Measurements from ENCODE around the gene SPATA31A5.
"Not testable (repeated sequence)": the region's sequence is repeated elsewhere in the genome, so short reads cannot be mapped to it uniquely, and the experiment has no call there.

The SPATA31A5 gene

DNA sequence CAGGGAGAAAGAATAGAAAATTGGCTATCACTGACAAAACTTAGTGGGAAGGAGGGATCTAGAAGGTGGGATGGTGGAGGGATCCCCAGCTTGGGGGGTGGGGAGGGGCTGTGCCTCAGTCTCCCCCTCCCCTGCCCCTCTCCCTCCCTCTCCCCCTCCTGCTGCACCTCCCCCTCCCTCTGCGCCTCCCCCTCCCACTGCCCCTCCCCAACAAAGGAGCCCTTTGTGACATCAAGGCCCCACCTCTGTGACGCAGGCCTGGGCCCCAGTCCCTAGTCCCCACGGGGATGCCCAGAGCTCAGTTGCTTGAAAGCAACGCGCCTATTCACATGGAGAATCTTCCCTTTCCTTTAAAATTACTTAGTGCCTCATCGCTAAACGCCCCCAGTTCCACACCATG, at the start of gene SPATA31A5:
SPATA31A5 (plus strand) TSS at position 301 of the 400 bp plus-strand sequence; CDS start at position 330, 29 bp downstream.
- H3K9me3 ChIP-seq; H3K27me3 ChIP-seq; H3K4me3 ChIP-seq (ENCODE audit: low read depth in 1 of 2, low read length in 1 of 2); H3K27ac ChIP-seq; H3K36me3 ChIP-seq; H3K4me1 ChIP-seq (ENCODE audit: control insufficient read depth in 1 of 2, insufficient read depth in 1 of 2, low read depth in 1 of 2, low read length in 1 of 2): not testable (repeated sequence)

DNA sequence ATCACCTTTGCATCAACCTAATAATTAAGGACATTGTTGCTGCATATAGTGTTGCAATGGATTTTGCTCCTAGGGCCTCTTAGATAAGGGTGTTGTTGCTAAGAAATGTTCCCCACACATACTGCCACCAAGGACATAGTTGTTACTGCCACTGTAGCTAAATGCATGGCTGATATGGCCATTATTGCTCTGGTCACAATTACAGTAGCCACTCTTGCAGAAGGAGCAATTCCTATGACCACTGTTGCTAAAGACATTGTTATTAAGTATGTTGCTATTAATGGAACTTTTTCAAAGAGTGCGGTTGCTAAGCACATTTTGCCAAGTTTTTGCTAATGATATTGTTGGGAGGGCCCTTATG, 48.8 kb downstream of the SPATA31A5 start:
- H3K27ac ChIP-seq; H3K36me3 ChIP-seq; H3K9me3 ChIP-seq; H3K27me3 ChIP-seq; H3K4me3 ChIP-seq (ENCODE audit: low read depth in 1 of 2, low read length in 1 of 2); H3K4me1 ChIP-seq (ENCODE audit: control insufficient read depth in 1 of 2, insufficient read depth in 1 of 2, low read depth in 1 of 2, low read length in 1 of 2): not testable (repeated sequence)

DNA sequence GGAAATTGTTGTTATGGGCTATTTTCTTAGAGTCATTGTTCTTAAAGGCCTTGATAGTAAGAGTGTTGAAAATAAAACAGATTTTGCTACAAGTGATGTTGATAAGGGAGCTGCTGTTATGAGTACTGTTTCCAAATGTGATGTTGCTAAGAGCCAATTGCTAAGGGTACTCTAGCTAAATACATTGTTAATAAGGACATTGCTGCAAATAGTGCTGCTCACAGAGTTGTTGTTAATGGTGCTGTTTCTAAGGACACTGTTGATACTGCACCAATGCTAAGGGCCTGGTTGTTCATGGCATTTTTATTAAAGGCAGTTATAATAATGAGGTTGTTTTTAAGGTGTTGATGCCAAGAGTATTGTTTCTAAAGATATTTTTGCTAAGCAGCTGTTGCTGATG, 52.2 kb downstream of the SPATA31A5 start:
- not testable (repeated sequence) for H3K27me3 ChIP-seq; H3K9me3 ChIP-seq; H3K27ac ChIP-seq; H3K4me1 ChIP-seq (ENCODE audit: control insufficient read depth in 1 of 2, insufficient read depth in 1 of 2, low read depth in 1 of 2, low read length in 1 of 2); H3K4me3 ChIP-seq (ENCODE audit: low read depth in 1 of 2, low read length in 1 of 2); H3K36me3 ChIP-seq
